ENCODE measurements around the gene ADGRV1.
A peak's percentile ranks its signal among the peaks of the same experiment; 100 is the strongest.

DNA sequence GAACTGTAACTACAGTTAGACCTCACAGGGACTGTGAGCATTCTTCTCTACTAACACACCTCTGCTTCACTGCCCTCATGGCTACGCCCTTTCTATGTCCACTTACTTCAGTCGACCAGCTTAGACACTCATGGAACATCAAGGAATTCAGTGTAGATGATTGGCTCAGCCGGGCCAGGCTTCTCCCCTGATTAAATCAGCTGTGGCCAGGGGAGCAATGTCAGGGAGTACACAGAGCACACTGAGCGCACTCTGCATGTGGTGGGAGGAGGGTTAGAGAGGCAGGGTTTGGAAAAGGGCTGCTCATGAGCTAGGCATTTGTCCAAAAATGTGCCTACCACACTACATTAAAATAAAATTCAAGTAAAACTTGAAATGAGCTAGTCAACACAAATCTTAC is 424.0 kb downstream of the ADGRV1 start:
- TF ChIP-seq, protein P1, sequence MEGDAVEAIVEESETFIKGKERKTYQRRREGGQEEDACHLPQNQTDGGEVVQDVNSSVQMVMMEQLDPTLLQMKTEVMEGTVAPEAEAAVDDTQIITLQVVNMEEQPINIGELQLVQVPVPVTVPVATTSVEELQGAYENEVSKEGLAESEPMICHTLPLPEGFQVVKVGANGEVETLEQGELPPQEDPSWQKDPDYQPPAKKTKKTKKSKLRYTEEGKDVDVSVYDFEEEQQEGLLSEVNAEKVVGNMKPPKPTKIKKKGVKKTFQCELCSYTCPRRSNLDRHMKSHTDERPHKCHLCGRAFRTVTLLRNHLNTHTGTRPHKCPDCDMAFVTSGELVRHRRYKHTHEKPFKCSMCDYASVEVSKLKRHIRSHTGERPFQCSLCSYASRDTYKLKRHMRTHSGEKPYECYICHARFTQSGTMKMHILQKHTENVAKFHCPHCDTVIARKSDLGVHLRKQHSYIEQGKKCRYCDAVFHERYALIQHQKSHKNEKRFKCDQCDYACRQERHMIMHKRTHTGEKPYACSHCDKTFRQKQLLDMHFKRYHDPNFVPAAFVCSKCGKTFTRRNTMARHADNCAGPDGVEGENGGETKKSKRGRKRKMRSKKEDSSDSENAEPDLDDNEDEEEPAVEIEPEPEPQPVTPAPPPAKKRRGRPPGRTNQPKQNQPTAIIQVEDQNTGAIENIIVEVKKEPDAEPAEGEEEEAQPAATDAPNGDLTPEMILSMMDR (IDR thresholded peaks at IDR 0.05) = no peak
- peak in 1 of 2 donors; percentile 2 for TF ChIP-seq POLR2A (IDR thresholded peaks at IDR 0.05)
